OCI-LY7 (cell line): ENCODE data around the gene REXO1. TPM values are rescaled to one million over a fixed set of nuclear protein-coding genes. Genes with fewer than 3 reads are reported as not detected.

Experiments used
- BruUV-seq: library from RNA; stranded (reverse); fragments of 400-500 nt; replicated peaks from 2 replicates; lab custom pipeline; 2021; lab: Mats Ljungman, UMichigan
- CTCF ChIA-PET: fragments of 300-600 bp; sonication (Branson Sonifier 250); formaldehyde crosslinking; loops from one replicate; lab custom pipeline; 2022; ENCODE audit warnings: antibody characterized with exemption; ENCODE audit not compliant: unreplicated experiment; lab: Charles Lee
- POLR2A ChIA-PET: fragments of 300-600 bp; sonication (Branson Sonifier 250); formaldehyde crosslinking; loops from one replicate; lab custom pipeline; 2022; ENCODE audit warnings: antibody characterized with exemption; lab: Charles Lee
- DNase-seq: peaks from one replicate; pipeline ENCODE4 v3.0.0-alpha.2; 2015; ENCODE audit warnings: low spot score
- H2AFZ ChIP-seq: fragments of 200-600 bp; sonication (generic), shearing (Covaris generic); 2 replicates; pipeline ENCODE4 v1.6.1; 2014; ENCODE audit warnings: mild to moderate bottlenecking, antibody characterized with exemption, low read length, moderate library complexity
- H3K27ac ChIP-seq: fragments of 200-600 bp; sonication (generic); 2 replicates; pipeline ENCODE4 v1.5.1; 2014; ENCODE audit warnings: mixed run types, low read depth, mild to moderate bottlenecking, moderate library complexity, low read length, inconsistent platforms; ENCODE audit not compliant: poor library complexity, severe bottlenecking
- H3K36me3 ChIP-seq: fragments of 200-600 bp; sonication (generic); 2 replicates; pipeline ENCODE4 v1.6.1; 2014; ENCODE audit warnings: mild to moderate bottlenecking, antibody characterized with exemption, low read length, moderate library complexity, mixed read lengths; ENCODE audit not compliant: insufficient read depth
- H3K4me1 ChIP-seq: fragments of 200-600 bp; sonication (generic); 2 replicates; pipeline ENCODE4 v1.5.1; 2014; ENCODE audit warnings: mild to moderate bottlenecking, low read length; ENCODE audit not compliant: insufficient read depth, poor library complexity, severe bottlenecking
- H3K4me2 ChIP-seq: fragments of 200-600 bp; sonication (generic); 2 replicates; pipeline ENCODE4 v1.6.1; 2014; ENCODE audit warnings: mild to moderate bottlenecking, low read length
- H3K4me3 ChIP-seq: fragments of 200-600 bp; sonication (generic); 2 replicates; pipeline ENCODE4 v1.5.1; 2014; ENCODE audit warnings: mild to moderate bottlenecking, low read depth, low read length; ENCODE audit not compliant: poor library complexity, severe bottlenecking
- H3K79me2 ChIP-seq: fragments of 200-600 bp; sonication (generic); 2 replicates; pipeline ENCODE4 v1.6.1; 2016; ENCODE audit warnings: low read depth, mild to moderate bottlenecking, low read length, moderate library complexity, mixed read lengths; ENCODE audit not compliant: insufficient read depth
- H3K9me2 ChIP-seq: fragments of 200-600 bp; sonication (generic); 2 replicates; pipeline ENCODE4 v1.6.1; 2016; ENCODE audit warnings: mild to moderate bottlenecking, low read length, mixed read lengths; ENCODE audit not compliant: insufficient read depth
- H3K9me3 ChIP-seq: fragments of 200-600 bp; sonication (generic); 2 replicates; pipeline ENCODE4 v1.6.1; 2014; ENCODE audit warnings: mild to moderate bottlenecking, mixed run types, low read length, mixed read lengths
- H4K20me1 ChIP-seq: fragments of 200-600 bp; sonication (generic); 2 replicates; pipeline ENCODE4 v1.6.1; 2014; ENCODE audit warnings: mild to moderate bottlenecking, antibody characterized with exemption, low read length, moderate library complexity, mixed read lengths; ENCODE audit not compliant: insufficient read depth
- CTCF ChIP-seq: fragments of 200-600 bp; sonication (generic); conservative IDR thresholded peaks from 2 replicates; pipeline ENCODE4 v1.5.1; 2014; ENCODE audit warnings: mild to moderate bottlenecking, antibody characterized with exemption, low read length, moderate library complexity, mixed read lengths
- EZH2phosphoT487 ChIP-seq: fragments of 200-600 bp; sonication (generic); IDR thresholded peaks from 2 replicates; pipeline ENCODE4 v1.6.1; 2018; ENCODE audit warnings: low read depth, borderline replicate concordance, mild to moderate bottlenecking, mixed run types, antibody characterized with exemption, low read length, moderate library complexity, mixed read lengths
- intact Hi-C: fragments of 100-400 bp; cut with micrococcal nuclease; formaldehyde crosslinking; loops from one replicate; pipeline ENCODE4 v1.10.0; 2022; ENCODE audit not compliant: unreplicated experiment
- total RNA-seq, 2 experiments: library from RNA; depleted of rRNA in 1 of 2; stranded (reverse); fragments of >200 nt in 1 of 2; shearing (Covaris generic) in 1 of 2; gene quantifications; 2 replicates each; pipeline ENCODE4 v1.2.3, GENCODE V29; 2014 to 2022

The REXO1 gene
- total RNA-seq, 2 experiments from 2014 or later = 24.0 to 52.8 TPM

GRCh38 chr19:1816530-1817298 lies 31.6 kb downstream of the REXO1 start:
- H3K9me2 ChIP-seq = no peaks in the 10 kb centered on the region
- H3K27ac ChIP-seq = no peak overlapping the region
- no peak for DNase-seq
- H3K9me3 ChIP-seq = no peaks in the 10 kb centered on the region
- intact Hi-C loops = no loop called here
- ChIA-PET CTCF (no interaction called here), POLR2A (no interaction called here)
- no peak overlapping the region for H3K4me2 ChIP-seq
- no peaks in the 10 kb centered on the region for H4K20me1 ChIP-seq
- no peak overlapping the region for H3K4me3 ChIP-seq
- no TSS peak for BruUV-seq
- peaks cover 12% of the 10 kb centered on the region for H3K4me1 ChIP-seq
- no peaks in the 10 kb centered on the region for H3K79me2 ChIP-seq
- H3K36me3 ChIP-seq = peaks cover 61% of the 10 kb centered on the region
- no peak overlapping the region for H2AFZ ChIP-seq
- TF ChIP-seq EZH2phosphoT487 (no peak), CTCF (no peak)

GRCh38 chr19:1815605-1816529 lies 32.4 kb downstream of the REXO1 start:
- Histone ChIP-seq H3K4me1 (peaks cover 18% of the 10 kb centered on the region), H3K9me3 (no peaks in the 10 kb centered on the region), H2AFZ (no peak overlapping the region), H3K79me2 (no peaks in the 10 kb centered on the region), H3K4me2 (no peak overlapping the region), H3K4me3 (no peak overlapping the region), H3K9me2 (no peaks in the 10 kb centered on the region), H4K20me1 (no peaks in the 10 kb centered on the region), H3K27ac (no peak overlapping the region), H3K36me3 (peaks cover 55% of the 10 kb centered on the region)
- CTCF ChIA-PET = no interaction called here
- no TSS peak for BruUV-seq
- DNase-seq = no peak
- TF ChIP-seq EZH2phosphoT487 = no peak
- intact Hi-C loops = no loop called here
- POLR2A ChIA-PET = no interaction called here

GRCh38 chr19:1814833-1815604 lies 33.3 kb downstream of the REXO1 start:
- TSS peak; percentile 88 for BruUV-seq
- H3K36me3 ChIP-seq = peaks cover 46% of the 10 kb centered on the region; the same call in 1 of the 2 replicates
- no peak overlapping the region for H3K4me2 ChIP-seq
- no peak for DNase-seq
- no peaks in the 10 kb centered on the region for H3K79me2 ChIP-seq
- H3K27ac ChIP-seq = no peak overlapping the region
- ChIA-PET CTCF (interaction anchor here (0.5 kb wide), 1 partner anchor 11 kb away, joined by 7 read pairs; no protein-coding TSS in a partner anchor), POLR2A (no interaction called here)
- intact Hi-C loops = loop anchor here (5.0 kb wide), 1 partner anchor 208 kb away; the partner anchor contains the start of gene UQCR11
- no peaks in the 10 kb centered on the region for H3K9me2 ChIP-seq
- H2AFZ ChIP-seq = no peak overlapping the region
- no peaks in the 10 kb centered on the region for H4K20me1 ChIP-seq
- H3K4me3 ChIP-seq = no peak overlapping the region
- H3K9me3 ChIP-seq = no peaks in the 10 kb centered on the region
- TF ChIP-seq CTCF (no peak), EZH2phosphoT487 (no peak)
- H3K4me1 ChIP-seq = peaks cover 18% of the 10 kb centered on the region
